ENCODE measurements around the gene CFAP43. TPM values are rescaled to one million over a fixed set of nuclear protein-coding genes. Genes with fewer than 3 reads are reported as not detected.

CFAP43 gene
- total and polyA plus RNA-seq, 12 donors: 0.06 to 0.37 (median 0.12) TPM; not detected in 6

DNA sequence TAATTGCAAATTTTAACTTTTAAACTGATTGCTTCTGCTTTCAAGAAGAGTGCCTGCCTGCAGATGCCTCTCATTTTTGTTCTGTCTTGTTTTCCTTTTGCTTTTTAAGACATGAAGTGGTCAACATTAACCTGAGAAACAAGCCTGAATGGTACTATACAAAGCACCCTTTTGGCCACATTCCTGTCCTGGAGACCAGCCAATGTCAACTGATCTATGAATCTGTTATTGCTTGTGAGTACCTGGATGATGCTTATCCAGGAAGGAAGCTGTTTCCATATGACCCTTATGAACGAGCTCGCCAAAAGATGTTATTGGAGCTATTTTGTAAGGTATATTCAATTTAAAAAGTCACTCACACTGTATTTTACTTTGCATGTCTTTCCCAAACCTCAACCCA, 45.6 kb upstream of the CFAP43 start:
- ATAC-seq (no peak), DNase-seq (no peak)
- intact Hi-C loops (cut with DNase I): no loop called here
- TF ChIP-seq, protein P1, sequence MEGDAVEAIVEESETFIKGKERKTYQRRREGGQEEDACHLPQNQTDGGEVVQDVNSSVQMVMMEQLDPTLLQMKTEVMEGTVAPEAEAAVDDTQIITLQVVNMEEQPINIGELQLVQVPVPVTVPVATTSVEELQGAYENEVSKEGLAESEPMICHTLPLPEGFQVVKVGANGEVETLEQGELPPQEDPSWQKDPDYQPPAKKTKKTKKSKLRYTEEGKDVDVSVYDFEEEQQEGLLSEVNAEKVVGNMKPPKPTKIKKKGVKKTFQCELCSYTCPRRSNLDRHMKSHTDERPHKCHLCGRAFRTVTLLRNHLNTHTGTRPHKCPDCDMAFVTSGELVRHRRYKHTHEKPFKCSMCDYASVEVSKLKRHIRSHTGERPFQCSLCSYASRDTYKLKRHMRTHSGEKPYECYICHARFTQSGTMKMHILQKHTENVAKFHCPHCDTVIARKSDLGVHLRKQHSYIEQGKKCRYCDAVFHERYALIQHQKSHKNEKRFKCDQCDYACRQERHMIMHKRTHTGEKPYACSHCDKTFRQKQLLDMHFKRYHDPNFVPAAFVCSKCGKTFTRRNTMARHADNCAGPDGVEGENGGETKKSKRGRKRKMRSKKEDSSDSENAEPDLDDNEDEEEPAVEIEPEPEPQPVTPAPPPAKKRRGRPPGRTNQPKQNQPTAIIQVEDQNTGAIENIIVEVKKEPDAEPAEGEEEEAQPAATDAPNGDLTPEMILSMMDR (IDR thresholded peaks at IDR 0.05): no peak
- Histone ChIP-seq H3K27me3 (peaks cover 0 to 25% (median 8%) of the 10 kb centered on the region in 7 donors), H3K4me1 (peaks cover 0 to 8% (median 4%) of the 10 kb centered on the region in 9 donors), H3K36me3 (no peaks in the 10 kb centered on the region), H3K27ac (no peak overlapping the region), H3K9me3 (no peaks in the 10 kb centered on the region), H3K4me3 (no peak overlapping the region)
- 70 to 73% methylated on average over 2 of the region's 2 CpGs for WGBS, 2 donors

DNA sequence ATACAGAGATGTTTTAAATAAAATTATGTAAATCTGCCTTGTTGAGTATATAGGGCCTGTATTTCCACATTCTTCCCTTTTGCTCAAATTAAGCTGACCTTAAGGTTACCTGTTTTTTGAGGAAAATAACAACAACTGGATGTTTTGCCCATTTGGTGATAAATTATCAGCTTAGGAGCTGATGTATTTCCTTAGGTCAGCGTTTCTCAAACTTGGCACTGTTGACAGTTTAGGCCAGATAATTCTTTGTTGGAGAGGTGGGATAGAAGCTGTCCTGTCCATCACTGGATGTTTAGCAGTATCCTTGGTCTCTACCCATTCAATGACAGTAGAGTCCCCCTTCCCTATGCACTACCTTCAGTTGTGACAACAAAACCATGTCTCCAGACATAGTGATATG, 44.0 kb upstream of the CFAP43 start:
- no peak for DNase-seq
- Histone ChIP-seq H3K27ac (no peak overlapping the region), H3K27me3 (peaks cover 0 to 25% (median 8%) of the 10 kb centered on the region in 7 donors), H3K9me3 (no peaks in the 10 kb centered on the region), H3K36me3 (no peaks in the 10 kb centered on the region), H3K4me1 (peaks cover 0 to 8% (median 4%) of the 10 kb centered on the region in 9 donors), H3K4me3 (no peak overlapping the region)
- TF ChIP-seq, protein P1 (IDR thresholded peaks at IDR 0.05): no peak
- WGBS, 2 donors: 60 to 61% methylated on average over 1 of the region's 1 CpG
- no peak for ATAC-seq
- intact Hi-C loops (cut with DNase I): no loop called here

- Histone ChIP-seq H3K27me3 (peaks cover 0 to 25% (median 8%) of the 10 kb centered on the region in 7 donors), H3K9me3 (no peaks in the 10 kb centered on the region), H3K4me3 (peak overlapping the region in 2 of 10 donors; percentile 12 to 14), H3K36me3 (no peaks in the 10 kb centered on the region), H3K4me1 (peaks cover 0 to 8% (median 4%) of the 10 kb centered on the region in 9 donors), H3K27ac (no peak overlapping the region)
- peak; percentile 49 to 82 (median 66) for ATAC-seq
- DNase-seq: peak in 1 of 2 donors; percentile 27
- TF ChIP-seq, protein P1 (IDR thresholded peaks at IDR 0.05): peak; percentile 53 to 92 (median 75)
- intact Hi-C loops (cut with DNase I): loop anchor here in 1 of 10 donors (5.0 kb wide), 1 partner anchor 388 kb away; no protein-coding TSS in a partner anchor
- 18 to 27% methylated on average over 42 of the region's 42 CpGs for WGBS, 2 donors
Measured at GRCh38 chr10:104274762-104275721, 42.9 kb upstream of the CFAP43 start.

GRCh38 chr10:104273899-104274575, 41.9 kb upstream of the CFAP43 start:
- Histone ChIP-seq H3K4me3 (no peak overlapping the region), H3K4me1 (peaks cover 0 to 13% (median 4%) of the 10 kb centered on the region in 9 donors), H3K9me3 (no peaks in the 10 kb centered on the region), H3K27ac (no peak overlapping the region), H3K27me3 (peaks cover 0 to 25% (median 8%) of the 10 kb centered on the region in 7 donors), H3K36me3 (no peaks in the 10 kb centered on the region)
- intact Hi-C loops (cut with DNase I): loop anchor here in 1 of 10 donors (5.0 kb wide), 1 partner anchor 387 kb away; no protein-coding TSS in a partner anchor
- DNase-seq (no peak), ATAC-seq (no peak)
- TF ChIP-seq, protein P1 (IDR thresholded peaks at IDR 0.05): no peak
- 72 to 82% methylated on average over 4 of the region's 4 CpGs for WGBS, 2 donors
